IMR-90 (cell line): ENCODE data around the gene RAI1. TPM values are rescaled to one million over a fixed set of nuclear protein-coding genes. Genes with fewer than 3 reads are reported as not detected.

Source experiments
- ATAC-seq: fragments of 200-7000 bp; cut with Tn5 transposase; 2 replicates; pipeline ENCODE4 v1.9.1; 2020; ENCODE audit warnings: low read depth, mild to moderate bottlenecking, moderate library complexity
- BruUV-seq: library from RNA; stranded (reverse); fragments of 400-500 nt; replicated peaks from 2 replicates; lab custom pipeline; 2021; lab: Mats Ljungman, UMichigan
- CTCF ChIA-PET: fragments of 300-600 bp; formaldehyde crosslinking; extraction: SDS; loops from one replicate; lab custom pipeline; 2021; ENCODE audit warnings: antibody characterized with exemption; lab: Yijun Ruan, JAX
- POLR2A ChIA-PET: fragments of 300-600 bp; sonication (Branson Sonifier 250); formaldehyde crosslinking; loops from one replicate; lab custom pipeline; 2022; ENCODE audit warnings: antibody characterized with exemption; ENCODE audit not compliant: unreplicated experiment; lab: Charles Lee
- DNase-seq: peaks from one replicate; pipeline ENCODE4 v3.0.0; 2013
- H2AFZ ChIP-seq: replicated peaks from 2 replicates; pipeline ENCODE3; 2013; ENCODE audit warnings: low read length, mild to moderate bottlenecking; ENCODE audit not compliant: poor library complexity
- H2AK5ac ChIP-seq: 2 replicates; pipeline ENCODE4 v1.6.1; 2013; ENCODE audit warnings: low read depth, low read length, inconsistent platforms
- H2AK9ac ChIP-seq: replicated peaks from 2 replicates; pipeline ENCODE3; 2013; ENCODE audit warnings: mild to moderate bottlenecking, low read depth, low read length, moderate library complexity; ENCODE audit not compliant: poor library complexity
- H2BK120ac ChIP-seq: 2 replicates; pipeline ENCODE4 v1.6.1; 2013; ENCODE audit warnings: low read depth, low read length, inconsistent platforms
- H2BK15ac ChIP-seq: 3 replicates; pipeline ENCODE4 v1.6.1; 2013; ENCODE audit warnings: low read depth, low read length, inconsistent platforms
- H2BK20ac ChIP-seq: 2 replicates; pipeline ENCODE4 v1.6.1; 2013; ENCODE audit warnings: low read depth, mild to moderate bottlenecking, inconsistent platforms, low read length, moderate library complexity
- H2BK5ac ChIP-seq: 2 replicates; pipeline ENCODE4 v1.6.1; 2013; ENCODE audit warnings: mild to moderate bottlenecking, low read depth, low read length, inconsistent platforms; ENCODE audit not compliant: poor library complexity, severe bottlenecking
- H3K14ac ChIP-seq: replicated peaks from 2 replicates; pipeline ENCODE4 v1.6.1; 2013; ENCODE audit warnings: low read depth, low read length, inconsistent platforms
- H3K18ac ChIP-seq: 2 replicates; pipeline ENCODE4 v1.6.1; 2013; ENCODE audit warnings: low read depth, low read length, control low read depth
- H3K23ac ChIP-seq: 2 replicates; pipeline ENCODE4 v1.6.1; 2013; ENCODE audit warnings: low read depth, low read length, inconsistent platforms
- H3K27ac ChIP-seq: 2 replicates; pipeline ENCODE4 v1.5.1; 2013; ENCODE audit warnings: mild to moderate bottlenecking, control low read depth, low read length; ENCODE audit not compliant: insufficient read depth
- H3K27me3 ChIP-seq: 2 replicates; pipeline ENCODE4 v1.6.1; 2013; ENCODE audit warnings: low read length; ENCODE audit not compliant: control insufficient read depth, insufficient read depth
- H3K36me3 ChIP-seq: 2 replicates; pipeline ENCODE4 v1.6.1; 2013; ENCODE audit warnings: low read length, mixed read lengths; ENCODE audit not compliant: control insufficient read depth, insufficient read depth
- H3K4ac ChIP-seq: 2 replicates; pipeline ENCODE4 v1.6.1; 2013; ENCODE audit warnings: low read depth, low read length, inconsistent platforms
- H3K4me1 ChIP-seq: 2 replicates; pipeline ENCODE4 v1.6.1; 2013; ENCODE audit warnings: low read length, mixed read lengths; ENCODE audit not compliant: control insufficient read depth, insufficient read depth
- H3K4me2 ChIP-seq: 2 replicates; pipeline ENCODE4 v1.6.1; 2013; ENCODE audit warnings: low read depth, mild to moderate bottlenecking, control low read depth, low read length, moderate library complexity
- H3K4me3 ChIP-seq: 2 replicates; pipeline ENCODE4 v1.5.1; 2013; ENCODE audit warnings: low read depth, mild to moderate bottlenecking, control low read depth, low read length, moderate library complexity; ENCODE audit not compliant: insufficient read depth
- H3K56ac ChIP-seq: 2 replicates; pipeline ENCODE4 v1.6.1; 2013; ENCODE audit warnings: low read length, inconsistent platforms; ENCODE audit not compliant: insufficient read depth; ENCODE audit errors: extremely low read depth
- H3K79me1 ChIP-seq, 2 experiments: 2 replicates each; pipeline ENCODE4 v1.6.1; 2013; ENCODE audit warnings: low read length in 2 of 2, inconsistent platforms in 1 of 2, low read depth in 1 of 2
- H3K9ac ChIP-seq: 2 replicates; pipeline ENCODE4 v1.6.1; 2013; ENCODE audit warnings: low read depth, low read length, control low read depth
- H3K9me1 ChIP-seq: 2 replicates; pipeline ENCODE4 v1.6.1; 2013; ENCODE audit warnings: low read length, inconsistent platforms; ENCODE audit not compliant: insufficient read depth
- H3K9me3 ChIP-seq: 2 replicates; pipeline ENCODE4 v1.6.1; 2013; ENCODE audit warnings: low read length; ENCODE audit not compliant: control insufficient read depth, insufficient read depth
- H4K20me1 ChIP-seq: 2 replicates; pipeline ENCODE4 v1.6.1; 2013; ENCODE audit warnings: low read length, inconsistent platforms; ENCODE audit not compliant: insufficient read depth
- H4K5ac ChIP-seq: 2 replicates; pipeline ENCODE4 v1.6.1; 2013; ENCODE audit warnings: mild to moderate bottlenecking, low read depth, low read length, control low read depth
- H4K8ac ChIP-seq, 2 experiments: 2 replicates each; pipeline ENCODE4 v1.6.1; 2013; ENCODE audit warnings: low read depth in 2 of 2, low read length in 2 of 2, control low read depth in 1 of 2, inconsistent platforms in 1 of 2
- H4K91ac ChIP-seq: 2 replicates; pipeline ENCODE4 v1.6.1; 2013; ENCODE audit warnings: low read depth, low read length, inconsistent platforms; ENCODE audit not compliant: insufficient read depth
- BHLHE40 ChIP-seq: fragments of 150-350 bp; IDR thresholded peaks from 2 replicates; pipeline ENCODE4 v1.6.1; 2016; ENCODE audit warnings: mild to moderate bottlenecking, low read depth, low read length
- MAZ ChIP-seq: IDR thresholded peaks from 2 replicates; pipeline ENCODE4 v1.6.1; 2012; ENCODE audit warnings: low read depth, mild to moderate bottlenecking, low read length, improper control_type of control experiment, moderate library complexity, borderline replicate concordance
- POLR2A ChIP-seq: IDR thresholded peaks from 2 replicates; pipeline ENCODE4 v1.6.1; 2012; ENCODE audit warnings: mild to moderate bottlenecking, low read depth, low read length
- WGBS, 2 experiments: methylation state at CpG; one replicate each; pipeline versions ENCODE4 v1.1.5 to v1.1.7; 2013; ENCODE audit warnings: missing lambda C conversion rate in 2 of 2; ENCODE audit not compliant: insufficient read length in 1 of 2; ENCODE audit errors: extremely low coverage in 2 of 2; 5-methylcytosine and 5-hydroxymethylcytosine counted together
- dilution Hi-C: fragments of 300-500 bp; cut with HindIII; formaldehyde crosslinking; loops from one replicate; pipeline ENCODE4 v1.14.3; 2018; ENCODE audit warnings: low sequenced_read_pairs; ENCODE audit not compliant: unreplicated experiment
- in situ Hi-C: fragments of 300-500 bp; cut with MboI; formaldehyde crosslinking; loops from 3 replicates; pipeline ENCODE4 v1.14.3; 2019; ENCODE audit warnings: low sequenced_read_pairs, inconsistent platforms, mixed read lengths
- intact Hi-C: fragments of 100-400 bp; cut with micrococcal nuclease; formaldehyde crosslinking; loops from 2 replicates; pipeline ENCODE4 v1.10.0; 2022
- polyA plus RNA-seq, 3 experiments: library from polyadenylated mRNA; depleted of rRNA; stranded (reverse); fragments of >200 nt; gene quantifications; 2 replicates each; pipeline ENCODE4 v1.2.3, GENCODE V29; 2012; ENCODE audit warnings: low replicate concordance in 1 of 3
- total RNA-seq: library from RNA; depleted of rRNA; stranded (reverse); fragments of >200 nt; gene quantifications from 2 replicates; pipeline ENCODE4 v1.2.3, GENCODE V29; 2012

Gene RAI1
- total and polyA plus RNA-seq, 2 of the 4 experiments (the other 2 are of a cell fraction) = 1.8 to 10.5 TPM

DNA sequence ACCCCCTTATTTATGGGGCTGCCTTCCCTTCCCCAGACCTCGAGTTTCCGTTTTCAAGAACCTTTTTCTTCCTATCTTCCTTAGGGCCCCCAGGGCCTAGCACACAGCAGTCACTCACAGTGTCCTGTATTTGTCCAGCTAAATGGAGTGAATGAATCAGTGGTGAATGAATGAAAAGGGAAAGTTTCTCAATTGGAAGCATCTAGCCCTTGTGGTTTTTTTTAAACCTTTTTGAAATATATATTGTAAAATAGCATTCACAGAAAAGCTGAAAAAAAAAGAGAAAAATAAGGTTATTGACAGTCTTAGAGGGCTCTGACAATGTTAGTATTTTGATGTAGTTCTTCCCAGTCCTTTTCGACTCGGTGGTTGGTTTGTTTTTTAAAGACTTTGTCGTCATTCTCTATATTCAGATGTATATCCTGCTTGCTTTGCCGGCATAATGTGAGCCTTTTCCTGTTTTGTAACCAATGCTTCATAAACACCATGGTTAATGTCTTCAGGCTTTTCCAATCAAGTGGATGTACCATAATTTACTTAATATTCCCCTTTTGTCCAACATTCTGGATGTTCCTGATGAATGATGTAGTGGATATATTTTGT is 45.3 kb downstream of the RAI1 start:
- Histone ChIP-seq H3K9me1 (peaks cover 22% of the 10 kb centered on the region), H2BK5ac (no peak overlapping the region), H2AFZ (no peak overlapping the region), H3K79me1 (peaks cover 13 to 89% of the 10 kb centered on the region in 2 experiments), H2AK9ac (no peak overlapping the region), H3K4me2 (no peak overlapping the region), H4K8ac (no peak overlapping the region), H3K9ac (no peak overlapping the region), H4K20me1 (peaks cover 98% of the 10 kb centered on the region), H3K4me3 (no peak overlapping the region), H3K14ac (no peak overlapping the region), H2BK20ac (no peak overlapping the region), H3K36me3 (peaks cover 8% of the 10 kb centered on the region; the same call in 1 of the 2 replicates), H3K23ac (peak overlapping the region; percentile 48; the same call in 1 of the 2 replicates), H3K18ac (no peak overlapping the region), H2BK15ac (no peak overlapping the region), H3K9me3 (no peaks in the 10 kb centered on the region), H3K4me1 (peaks cover 37% of the 10 kb centered on the region), H4K5ac (no peak overlapping the region), H4K91ac (no peak overlapping the region), H2BK120ac (no peak overlapping the region), H3K27ac (no peak overlapping the region), H3K4ac (peak overlapping the region; percentile 40), H3K27me3 (no peaks in the 10 kb centered on the region), H2AK5ac (peak overlapping the region; percentile 64; the same call in 1 of the 2 replicates), H3K56ac (no peak overlapping the region)
- no TSS peak for BruUV-seq
- ATAC-seq (no peak), DNase-seq (no peak)
- in situ Hi-C loops (no loop called here), intact Hi-C loops (no loop called here), dilution Hi-C loops (no loop called here)
- ChIA-PET POLR2A (no interaction called here), CTCF (no interaction called here)
- no peak for TF ChIP-seq MAZ
- no peak for TF ChIP-seq POLR2A
- no peak for TF ChIP-seq BHLHE40
- 40% methylated on average over 1 of the region's 6 CpGs; no CpG with 5 or more reads in 1 of the 2 experiments for WGBS, 2 experiments
